K562 (cell line): ENCODE data around the gene CAPZA1. TPM values are rescaled to one million over a fixed set of nuclear protein-coding genes. Genes with fewer than 3 reads are reported as not detected.

Source experiments
- BRF2 ChIP-seq: IDR thresholded peaks from 3 replicates; pipeline ENCODE4 v1.6.1; 2011; ENCODE audit warnings: borderline replicate concordance, mild to moderate bottlenecking; ENCODE audit not compliant: insufficient read length, insufficient read depth
- CLOCK ChIP-seq: fragments of 250-450 bp; sonication (Bioruptor Pico); IDR thresholded peaks from 2 replicates; pipeline ENCODE4 v1.4.0; 2020; ENCODE audit warnings: mild to moderate bottlenecking, moderate library complexity, borderline replicate concordance
- CREB3 ChIP-seq: fragments of 450-650 bp; conservative IDR thresholded peaks from 2 replicates; pipeline ENCODE4 v1.6.1; 2016; ENCODE audit warnings: missing genetic modification characterization, low read depth, mild to moderate bottlenecking, missing compliant biosample characterization, moderate library complexity
- ETS2 ChIP-seq: IDR thresholded peaks from 2 replicates; pipeline ENCODE4 v1.6.1; 2016; ENCODE audit warnings: borderline replicate concordance, missing genetic modification characterization, mild to moderate bottlenecking, moderate library complexity, missing compliant biosample characterization; ENCODE audit not compliant: poor library complexity, severe bottlenecking
- IRF1 ChIP-seq: sonication (generic); formaldehyde crosslinking; IDR thresholded peaks from 2 replicates; pipeline ENCODE4 v1.8.0; 2022; ENCODE audit warnings: missing genetic modification reagents, mild to moderate bottlenecking, borderline replicate concordance
- IRF9 ChIP-seq: fragments of 450-650 bp; IDR thresholded peaks from 2 replicates; pipeline ENCODE4 v1.6.1; 2016; ENCODE audit warnings: missing biosample characterization, missing genetic modification characterization
- LCOR ChIP-seq: sonication (generic); formaldehyde crosslinking; IDR thresholded peaks from 2 replicates; pipeline ENCODE4 v1.8.0; 2022; ENCODE audit warnings: mild to moderate bottlenecking, missing genetic modification reagents
- MED1 ChIP-seq: sonication (generic); formaldehyde crosslinking; IDR thresholded peaks from 2 replicates; pipeline ENCODE4 v1.8.1; 2023; ENCODE audit warnings: missing genetic modification reagents, borderline replicate concordance
- MNT ChIP-seq, 2 experiments: fragments of 450-650 bp; conservative IDR thresholded peaks; 2 replicates each; pipeline ENCODE4 v1.6.1; 2017; ENCODE audit warnings: mild to moderate bottlenecking in 2 of 2, moderate library complexity in 2 of 2
- NFIC ChIP-seq: fragments of 450-650 bp; IDR thresholded peaks from 2 replicates; pipeline ENCODE4 v1.6.1; 2017; ENCODE audit warnings: mild to moderate bottlenecking, inconsistent platforms
- NR2C1 ChIP-seq, 2 experiments: fragments of 450-650 bp; IDR thresholded peaks; 2 replicates each; pipeline ENCODE4 v1.6.1; 2017; ENCODE audit warnings: mild to moderate bottlenecking in 2 of 2, antibody characterized with exemption in 1 of 2, inconsistent platforms in 1 of 2, missing compliant biosample characterization in 1 of 2, missing genetic modification characterization in 1 of 2
- RAD51 ChIP-seq: fragments of 450-650 bp; IDR thresholded peaks from 2 replicates; pipeline ENCODE4 v1.7.1; 2016; ENCODE audit warnings: low read depth, mild to moderate bottlenecking, borderline replicate concordance
- TRIM25 ChIP-seq: fragments of 450-650 bp; IDR thresholded peaks from 2 replicates; pipeline ENCODE4 v1.7.0; 2016; ENCODE audit warnings: borderline replicate concordance
- ZNF140 ChIP-seq: fragments of 250-450 bp; sonication (Bioruptor Pico); IDR thresholded peaks from 2 replicates; pipeline ENCODE4 v1.8.0; 2021; ENCODE audit warnings: moderate library complexity, mild to moderate bottlenecking, inconsistent platforms
- polyA plus RNA-seq, 8 experiments: library from polyadenylated mRNA; depleted of rRNA in 4 of 8; stranded (reverse) in 5 of 8; unstranded in 3 of 8; fragments of >200 nt; fragmentation: Nextera tagmentation in 2 of 8; fragmentation: Illumina TruSeq in 1 of 8; extraction: Ambion mirVana in 2 of 8; extraction: Trizol in 1 of 8; gene quantifications; 2 replicates each; pipeline versions ENCODE4 v1.2.1 to v1.2.3, GENCODE V29; 2011 to 2014; ENCODE audit warnings: inconsistent platforms in 1 of 8, missing spikeins in 1 of 8
- total RNA-seq, 7 experiments: library from RNA; depleted of rRNA in 6 of 7; stranded (reverse); fragments of >200 nt in 6 of 7; fragmentation: Illumina TruSeq in 2 of 7; extraction: Trizol in 2 of 7; gene quantifications; 2 replicates each; pipeline versions ENCODE4 v1.2.1 to v1.2.3, GENCODE V29; 2011 to 2021; ENCODE audit warnings: low replicate concordance in 1 of 7

CAPZA1 gene
- total and polyA plus RNA-seq, 9 of the 15 experiments (the other 6 are each of a cell fraction or from before 2014, with no cell fraction given): 237 to 1,020 (median 306) TPM

- TF ChIP-seq NR2C1 (IDR thresholded peaks at IDR 0.05) (peak; percentile 66), NR2C1 (tag; IDR thresholded peaks at IDR 0.05) (peak; percentile 76), IRF9 (tag) (no peak), NFIC (peak; percentile 55), MNT (conservative IDR thresholded peaks at IDR 0.05) (peak in 1 of 2 experiments; percentile 79), CREB3 (tag) (no peak), LCOR (CRISPR knock-in tag) (peak; percentile 21; the same call in 1 of the 2 replicates), BRF2 (no peak), IRF1 (CRISPR knock-in tag) (no peak), RAD51 (peak; percentile 6; the same call in 1 of the 2 replicates), ETS2 (tag) (no peak), TRIM25 (no peak), ZNF140 (no peak), CLOCK (CRISPR knock-in tag) (0 out of 2 replicates have a peak, but pooled peaks have one; percentile 28), MED1 (CRISPR knock-in tag) (no peak)
Observed at GRCh38 chr1:112619518-112620376, at the start of gene CAPZA1 (continued).
